DOHH2 (cell line): ENCODE data around the gene TAF10.

ENCODE experiments used
- H3F3A ChIP-seq: fragments of 200-600 bp; sonication (generic), shearing (Covaris generic); 2 replicates; pipeline ENCODE4 v1.6.0; 2016; ENCODE audit warnings: antibody characterized with exemption, mild to moderate bottlenecking; ENCODE audit not compliant: control insufficient read depth, insufficient read depth
- H3K27ac ChIP-seq: fragments of 200-600 bp; sonication (generic); 2 replicates; pipeline ENCODE4 v1.5.1; 2014; ENCODE audit warnings: low read depth, mild to moderate bottlenecking, low read length, moderate library complexity
- H3K27me3 ChIP-seq: fragments of 200-600 bp; sonication (generic); 2 replicates; pipeline ENCODE4 v1.6.1; 2014; ENCODE audit warnings: mild to moderate bottlenecking, low read length, mixed read lengths; ENCODE audit not compliant: control insufficient read depth
- H3K36me3 ChIP-seq: fragments of 200-600 bp; sonication (generic); 2 replicates; pipeline ENCODE4 v1.6.1; 2014; ENCODE audit warnings: mild to moderate bottlenecking, low read length, moderate library complexity, mixed read lengths; ENCODE audit not compliant: control insufficient read depth
- H3K4me1 ChIP-seq: fragments of 200-600 bp; sonication (generic); 2 replicates; pipeline ENCODE4 v1.6.1; 2014; ENCODE audit warnings: mild to moderate bottlenecking, low read length, mixed read lengths; ENCODE audit not compliant: control insufficient read depth
- H3K4me2 ChIP-seq: fragments of 200-600 bp; sonication (generic); 2 replicates; pipeline ENCODE4 v1.6.0; 2014; ENCODE audit warnings: mild to moderate bottlenecking, low read length, moderate library complexity
- H3K4me3 ChIP-seq: fragments of 200-600 bp; sonication (generic); 2 replicates; pipeline ENCODE4 v1.5.1; 2014; ENCODE audit warnings: mild to moderate bottlenecking, low read length, mixed read lengths
- H3K79me2 ChIP-seq: fragments of 200-600 bp; sonication (generic); 2 replicates; pipeline ENCODE4 v1.6.1; 2014; ENCODE audit warnings: mild to moderate bottlenecking, low read length, mixed read lengths; ENCODE audit not compliant: control insufficient read depth
- H3K9me2 ChIP-seq: fragments of 200-600 bp; sonication (generic); replicated peaks from 2 replicates; pipeline ENCODE4 v1.6.1; 2014; ENCODE audit warnings: mild to moderate bottlenecking, low read length, mixed read lengths; ENCODE audit not compliant: control insufficient read depth
- H3K9me3 ChIP-seq: fragments of 200-600 bp; sonication (generic); 2 replicates; pipeline ENCODE4 v1.6.1; 2014; ENCODE audit warnings: antibody characterized with exemption, low read length, mixed read lengths; ENCODE audit not compliant: control insufficient read depth, insufficient read depth
- H4K20me1 ChIP-seq: fragments of 200-600 bp; sonication (generic); 2 replicates; pipeline ENCODE4 v1.6.0; 2014; ENCODE audit warnings: low read depth, mild to moderate bottlenecking, antibody characterized with exemption, low read length, moderate library complexity; ENCODE audit not compliant: control insufficient read depth, insufficient read depth
- CTCF ChIP-seq: fragments of 200-600 bp; sonication (generic); IDR thresholded peaks from one replicate; pipeline ENCODE4 v1.5.1; 2014; ENCODE audit warnings: antibody characterized with exemption, mild to moderate bottlenecking, low read depth, low read length; ENCODE audit not compliant: poor library complexity, severe bottlenecking
- EZH2phosphoT487 ChIP-seq: fragments of 200-600 bp; sonication (generic); IDR thresholded peaks from 2 replicates; pipeline ENCODE4 v1.6.1; 2017; ENCODE audit warnings: borderline replicate concordance, mild to moderate bottlenecking, antibody characterized with exemption, low read length, moderate library complexity, mixed read lengths

Gene TAF10

GRCh38 chr11:6576471-6577373, 35.3 kb downstream of the TAF10 start:
- Histone ChIP-seq H4K20me1 (no peaks in the 10 kb centered on the region), H3K27ac (no peak overlapping the region), H3K9me2 (no peaks in the 10 kb centered on the region), H3K4me3 (no peak overlapping the region), H3K4me2 (no peak overlapping the region), H3K79me2 (peaks cover 4% of the 10 kb centered on the region; the same call in 1 of the 2 replicates), H3F3A (0 out of 2 replicates have a peak, but pooled peaks cover 2% of the 10 kb centered on the region), H3K36me3 (0 out of 2 replicates have a peak, but pooled peaks cover 4% of the 10 kb centered on the region), H3K4me1 (no peaks in the 10 kb centered on the region), H3K9me3 (no peaks in the 10 kb centered on the region), H3K27me3 (no peaks in the 10 kb centered on the region)
- TF ChIP-seq CTCF (no peak), EZH2phosphoT487 (no peak)

GRCh38 chr11:6574816-6575715, 37.0 kb downstream of the TAF10 start:
- no peaks in the 10 kb centered on the region for H3K36me3 ChIP-seq
- no peak overlapping the region for H3K27ac ChIP-seq
- H3K9me3 ChIP-seq, result no peaks in the 10 kb centered on the region
- H3K9me2 ChIP-seq, result no peaks in the 10 kb centered on the region
- H3K4me1 ChIP-seq, result no peaks in the 10 kb centered on the region
- H3K4me2 ChIP-seq, result no peak overlapping the region
- H3K27me3 ChIP-seq, result no peaks in the 10 kb centered on the region
- no peak overlapping the region for H3K4me3 ChIP-seq
- no peaks in the 10 kb centered on the region for H3K79me2 ChIP-seq
- 0 out of 2 replicates have a peak, but pooled peaks cover 2% of the 10 kb centered on the region for H3F3A ChIP-seq
- no peaks in the 10 kb centered on the region for H4K20me1 ChIP-seq
- TF ChIP-seq EZH2phosphoT487 (no peak), CTCF (no peak)

- no peaks in the 10 kb centered on the region for H3K9me2 ChIP-seq
- no peaks in the 10 kb centered on the region for H3K4me1 ChIP-seq
- no peak overlapping the region for H3K27ac ChIP-seq
- no peaks in the 10 kb centered on the region for H3K9me3 ChIP-seq
- no peaks in the 10 kb centered on the region for H3K27me3 ChIP-seq
- no peak for TF ChIP-seq CTCF
- no peak for TF ChIP-seq EZH2phosphoT487
- no peaks in the 10 kb centered on the region for H3K36me3 ChIP-seq
- no peaks in the 10 kb centered on the region for H3F3A ChIP-seq
- no peak overlapping the region for H3K4me3 ChIP-seq
- no peaks in the 10 kb centered on the region for H3K79me2 ChIP-seq
- H3K4me2 ChIP-seq, result no peak overlapping the region
- no peaks in the 10 kb centered on the region for H4K20me1 ChIP-seq
Measured at GRCh38 chr11:6572215-6572614, 39.8 kb downstream of the TAF10 start.
